Measurements from ENCODE around the gene HOXA10. TPM values are rescaled to one million over a fixed set of nuclear protein-coding genes. Genes with fewer than 3 reads are reported as not detected.

The HOXA10 gene
- polyA plus RNA-seq, 3 donors from 2014 or later: 4.2 to 17.3 (median 6.2) TPM

DNA sequence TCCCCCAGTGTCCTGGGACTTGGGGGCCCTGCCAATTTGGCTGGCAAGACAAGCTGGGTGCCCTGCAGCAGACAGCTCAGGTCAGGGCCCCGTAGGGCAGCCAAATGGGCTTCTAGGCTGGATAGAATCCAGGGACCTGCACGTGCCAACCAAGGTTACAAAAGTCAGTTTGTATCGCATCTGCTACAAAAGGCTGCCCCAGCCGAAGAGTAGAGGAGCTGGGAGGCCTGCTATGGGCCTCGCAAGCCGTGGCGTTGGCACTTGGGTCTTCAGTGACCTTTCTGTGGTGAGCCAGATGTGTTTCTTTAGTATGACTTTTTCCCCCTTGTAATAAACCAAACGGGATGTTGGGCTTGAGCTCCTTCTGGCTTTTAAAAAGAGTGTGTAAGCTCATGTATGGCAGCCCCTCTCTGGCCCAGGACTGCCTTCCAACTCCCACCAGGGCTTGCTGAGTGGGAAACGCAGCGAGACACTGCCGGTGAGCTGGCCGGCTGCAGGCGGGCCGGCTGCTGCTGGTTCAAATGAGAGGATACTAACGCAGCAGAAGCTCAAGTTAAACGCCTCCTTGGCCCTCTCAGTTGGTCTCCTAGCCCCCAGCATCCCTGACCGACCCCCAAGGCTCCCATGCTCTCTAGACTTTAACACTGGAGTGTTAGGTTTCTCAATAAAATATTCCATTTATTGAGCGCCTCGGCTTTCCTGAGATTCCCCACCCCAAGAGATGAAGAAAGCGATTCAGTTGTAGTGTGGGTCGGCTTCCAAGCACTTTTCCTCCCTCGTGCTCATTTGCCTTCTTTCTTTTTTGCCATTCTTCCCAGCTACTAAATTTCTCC lies 3.1 kb upstream of the HOXA10 start:
- Mint-ChIP-seq H3K4me3 (no peak overlapping the region), H3K36me3 (peaks cover 0 to 8% (median 0%) of the 10 kb centered on the region in 3 donors), H3K27me3 (ENCODE audit: low read depth in 3 of 3) (peaks cover 13 to 27% (median 21%) of the 10 kb centered on the region in 3 donors), H3K9me3 (peaks cover 0 to 1% (median 0%) of the 10 kb centered on the region in 6 donors), H3K4me1 (peaks cover 14 to 15% of the 10 kb centered on the region in 2 donors), H3K27ac (no peak overlapping the region)
- no peak for DNase-seq

DNA sequence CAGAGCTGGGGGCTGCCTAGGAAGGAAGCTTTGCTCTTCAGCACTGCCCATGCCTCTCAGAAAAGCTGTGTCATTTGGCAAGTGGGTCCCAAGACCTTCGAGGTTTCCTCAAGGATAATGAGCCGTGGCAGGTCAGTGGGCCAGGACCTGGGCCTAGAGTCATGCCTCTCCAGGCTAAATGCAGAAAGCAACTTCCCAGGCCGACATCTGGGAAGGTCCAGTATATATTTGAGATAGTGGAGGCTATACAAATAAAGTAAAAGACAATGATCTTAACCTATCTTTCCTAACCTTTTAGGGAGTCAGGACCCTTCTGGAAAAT lies 2.4 kb upstream of the HOXA10 start:
- peaks cover 19 to 34% (median 26%) of the 10 kb centered on the region in 3 donors for H3K27me3 Mint-ChIP-seq (ENCODE audit: low read depth in 3 of 3)
- peaks cover 0 to 10% (median 0%) of the 10 kb centered on the region in 3 donors for H3K36me3 Mint-ChIP-seq
- no peak overlapping the region for H3K27ac Mint-ChIP-seq
- no peak overlapping the region for H3K4me3 Mint-ChIP-seq
- H3K4me1 Mint-ChIP-seq: peaks cover 21 to 22% of the 10 kb centered on the region in 2 donors
- H3K9me3 Mint-ChIP-seq: peaks cover 0 to 1% (median 0%) of the 10 kb centered on the region in 6 donors
- DNase-seq: no peak

DNA sequence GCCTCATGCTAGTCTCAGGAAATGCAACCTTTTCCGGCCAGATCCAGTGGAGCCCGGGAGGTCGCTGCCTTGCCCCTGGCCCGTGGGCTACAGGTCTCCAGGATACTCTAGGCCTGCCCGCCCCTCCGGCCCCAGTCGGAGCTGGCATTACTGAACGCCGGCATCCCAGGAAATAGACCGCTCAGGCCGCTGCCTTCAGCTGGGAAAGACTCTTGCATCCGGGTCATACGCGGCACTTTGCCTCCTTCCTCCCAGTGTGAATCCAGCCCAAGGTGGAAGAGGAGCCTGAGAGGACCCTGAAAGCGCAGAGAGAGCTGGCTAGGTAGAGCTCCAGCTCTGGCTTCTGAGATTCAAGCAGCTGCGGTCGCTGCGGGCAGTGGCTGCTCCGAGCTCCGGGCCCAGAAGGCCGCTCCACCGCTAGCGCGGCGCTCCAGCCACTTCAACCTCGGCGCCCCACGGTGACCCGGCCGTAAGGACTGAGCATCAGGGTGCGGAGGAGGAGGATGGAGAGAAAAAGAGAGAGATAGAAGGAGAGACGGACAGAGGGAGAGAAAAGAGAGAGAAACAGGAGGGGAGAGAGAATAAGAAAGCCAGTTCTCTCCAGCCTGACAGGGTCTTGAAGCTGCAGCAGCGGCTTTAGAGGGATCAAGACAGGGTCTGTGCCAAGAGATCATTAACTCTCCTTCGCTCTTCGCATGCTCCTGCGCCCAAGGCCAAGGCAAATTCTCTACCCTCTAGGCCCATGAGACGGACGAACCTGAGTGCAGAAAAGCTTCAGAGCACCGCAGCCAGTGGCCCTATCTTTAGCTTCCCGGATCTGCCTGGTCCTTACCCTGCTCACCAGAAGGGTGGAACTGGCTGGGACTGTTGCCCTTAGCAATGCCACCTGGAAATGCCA lies 1.8 kb upstream of the HOXA10 start:
- Mint-ChIP-seq H3K4me3 (no peak overlapping the region), H3K9me3 (peaks cover 0 to 1% (median 0%) of the 10 kb centered on the region in 6 donors), H3K4me1 (peaks cover 26 to 28% of the 10 kb centered on the region in 2 donors), H3K27ac (no peak overlapping the region), H3K27me3 (ENCODE audit: low read depth in 3 of 3) (peaks cover 25 to 36% (median 25%) of the 10 kb centered on the region in 3 donors), H3K36me3 (peaks cover 0 to 11% (median 0%) of the 10 kb centered on the region in 3 donors)
- DNase-seq: no peak

DNA sequence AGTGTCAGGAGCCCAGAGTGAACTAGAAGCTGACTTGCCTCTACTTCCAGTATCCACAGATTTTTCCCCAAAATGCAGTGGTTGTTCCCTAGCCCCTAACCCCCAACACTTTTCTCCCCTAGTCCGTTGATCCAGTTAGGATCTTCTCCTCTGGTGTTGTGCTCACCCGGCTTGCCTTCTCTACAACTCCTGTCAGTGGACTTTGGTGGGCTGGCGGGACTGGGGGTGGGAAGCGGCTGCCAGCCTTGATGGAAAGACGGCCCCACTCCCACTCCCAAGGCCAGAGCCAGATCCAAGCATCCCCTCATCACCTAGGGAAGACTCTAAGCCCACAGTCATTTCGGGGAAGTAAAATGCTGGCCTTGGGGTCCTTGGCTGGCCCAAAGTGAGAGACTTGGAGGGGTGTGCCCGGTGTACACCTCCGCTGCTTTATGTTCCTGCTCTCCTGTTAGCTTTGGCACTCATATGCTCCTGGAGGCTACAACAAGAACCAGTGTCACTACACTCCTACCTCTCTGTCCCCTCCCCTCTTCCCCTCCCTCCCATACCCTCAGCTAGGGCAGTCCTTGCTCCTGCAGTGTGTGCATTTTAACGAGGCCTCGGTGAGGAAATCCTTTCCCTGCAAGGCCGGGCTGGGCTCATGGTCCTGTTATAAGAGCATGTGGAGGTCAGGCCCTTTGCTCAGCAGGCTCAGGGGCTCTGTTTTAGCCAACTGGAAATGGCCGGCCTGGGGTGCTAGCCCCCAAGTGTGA lies 930 bp upstream of the HOXA10 start:
- no peak for DNase-seq
- H3K4me3 Mint-ChIP-seq: peak overlapping the region; percentile 63 to 78 (median 74)
- peaks cover 0 to 1% (median 0%) of the 10 kb centered on the region in 6 donors for H3K9me3 Mint-ChIP-seq
- peaks cover 26 to 36% of the 10 kb centered on the region in 2 donors for H3K4me1 Mint-ChIP-seq
- peaks cover 0 to 11% (median 3%) of the 10 kb centered on the region in 3 donors for H3K36me3 Mint-ChIP-seq
- H3K27ac Mint-ChIP-seq: no peak overlapping the region
- H3K27me3 Mint-ChIP-seq (ENCODE audit: low read depth in 3 of 3): peaks cover 30 to 41% (median 30%) of the 10 kb centered on the region in 3 donors

DNA sequence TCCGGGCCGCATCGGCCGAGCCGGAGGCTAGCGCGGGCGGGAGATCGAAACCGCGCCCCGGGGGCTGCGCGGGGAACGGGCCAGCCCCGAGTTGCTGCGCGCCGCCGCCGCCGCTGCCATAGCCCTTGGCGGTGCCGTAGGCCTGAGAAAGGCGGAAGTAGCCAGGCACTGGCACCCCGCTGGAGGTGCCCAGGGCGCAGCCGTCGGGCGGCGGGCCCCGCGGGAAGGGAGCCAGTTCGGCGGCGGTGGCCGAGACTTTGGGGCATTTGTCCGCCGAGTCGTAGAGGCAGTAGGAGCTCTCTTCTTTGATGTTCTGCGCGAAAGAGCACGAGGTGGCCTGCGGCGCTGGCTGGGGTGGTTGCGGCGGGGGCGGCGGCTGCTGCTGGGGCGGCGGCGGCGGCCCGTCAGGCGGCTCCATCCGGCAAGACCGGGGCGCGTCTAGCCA lies 587 bp downstream of the HOXA10 start:
- H3K27ac Mint-ChIP-seq: no peak overlapping the region
- DNase-seq: peak; percentile 59 to 72 (median 70)
- no peaks in the 10 kb centered on the region for H3K9me3 Mint-ChIP-seq
- peaks cover 25 to 32% of the 10 kb centered on the region in 2 donors for H3K4me1 Mint-ChIP-seq
- H3K4me3 Mint-ChIP-seq: peak overlapping the region in 4 of 5 donors; percentile 51 to 78 (median 65)
- peaks cover 3 to 4% (median 4%) of the 10 kb centered on the region in 3 donors for H3K36me3 Mint-ChIP-seq
- H3K27me3 Mint-ChIP-seq (ENCODE audit: low read depth in 3 of 3): peaks cover 30 to 47% (median 32%) of the 10 kb centered on the region in 3 donors

DNA sequence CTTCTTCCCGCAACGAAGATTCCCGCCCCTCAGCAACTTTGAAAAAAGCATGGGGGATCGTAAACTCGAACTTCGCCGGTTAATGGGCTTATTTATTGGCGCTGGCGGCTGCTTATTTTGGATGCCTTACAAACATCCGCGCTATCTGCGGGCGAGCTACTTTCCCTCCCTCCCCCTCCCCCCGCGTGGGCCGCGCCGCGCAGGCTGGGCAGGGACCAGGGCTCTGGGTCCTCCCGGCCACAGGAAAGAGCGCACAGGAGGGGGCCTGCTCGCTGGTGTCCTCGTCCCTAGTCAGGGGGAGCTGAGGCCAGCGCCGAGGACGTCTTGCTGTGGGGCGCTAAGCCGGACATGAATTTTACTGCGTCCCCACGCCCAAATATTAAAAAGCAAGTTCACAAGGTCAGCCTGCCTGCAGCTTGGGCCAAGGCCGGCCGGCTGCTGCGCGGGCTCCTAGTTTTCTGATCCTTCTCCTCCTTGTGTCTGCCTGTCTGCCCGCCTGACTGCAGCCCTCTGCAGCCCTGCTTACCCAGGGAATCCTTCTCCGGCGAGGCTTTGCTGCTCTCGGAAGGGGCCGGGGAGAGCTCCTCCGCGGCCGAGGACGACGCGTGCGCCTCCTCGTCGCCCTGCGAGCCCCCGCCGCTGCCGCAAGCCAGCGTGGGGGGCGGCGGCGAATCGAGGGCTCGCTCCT lies 1.2 kb downstream of the HOXA10 start:
- Mint-ChIP-seq H3K27me3 (ENCODE audit: low read depth in 3 of 3) (peaks cover 35 to 52% (median 36%) of the 10 kb centered on the region in 3 donors), H3K4me3 (peak overlapping the region; percentile 77 to 80 (median 79)), H3K9me3 (no peaks in the 10 kb centered on the region), H3K36me3 (peaks cover 3 to 5% (median 4%) of the 10 kb centered on the region in 3 donors), H3K4me1 (peaks cover 29 to 38% of the 10 kb centered on the region in 2 donors), H3K27ac (peak overlapping the region in 2 of 6 donors; percentile 11 to 50)
- DNase-seq: no peak

DNA sequence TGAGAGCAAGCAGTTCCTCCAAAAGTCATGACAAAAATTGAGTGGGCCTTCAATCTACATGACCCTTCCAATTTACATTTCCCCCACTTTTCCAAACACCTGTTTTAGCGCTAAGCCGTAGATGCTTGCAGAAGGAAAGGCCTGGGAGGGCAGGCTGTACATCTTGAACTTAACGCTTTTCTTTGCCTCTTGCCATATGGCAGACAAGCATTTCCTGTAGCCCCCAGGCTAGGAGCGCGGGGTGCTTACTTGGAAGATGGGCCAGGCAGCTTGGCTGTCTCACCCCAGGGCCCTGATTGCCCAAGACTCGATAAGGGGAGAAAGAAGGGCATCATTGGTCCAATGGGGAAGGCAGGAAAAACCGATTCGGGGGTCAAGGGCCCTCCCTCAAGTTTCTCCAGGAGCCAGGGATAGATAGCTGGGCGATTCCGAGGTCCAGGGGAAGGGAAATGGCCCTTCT lies 1.8 kb downstream of the HOXA10 start:
- Mint-ChIP-seq H3K27ac (peak overlapping the region in 5 of 6 donors; percentile 11 to 85 (median 41)), H3K36me3 (peaks cover 3 to 5% (median 4%) of the 10 kb centered on the region in 3 donors), H3K27me3 (ENCODE audit: low read depth in 3 of 3) (peaks cover 40 to 55% (median 42%) of the 10 kb centered on the region in 3 donors), H3K4me3 (peak overlapping the region; percentile 77 to 80 (median 78)), H3K9me3 (no peaks in the 10 kb centered on the region), H3K4me1 (peaks cover 29 to 44% of the 10 kb centered on the region in 2 donors)
- DNase-seq: no peak

DNA sequence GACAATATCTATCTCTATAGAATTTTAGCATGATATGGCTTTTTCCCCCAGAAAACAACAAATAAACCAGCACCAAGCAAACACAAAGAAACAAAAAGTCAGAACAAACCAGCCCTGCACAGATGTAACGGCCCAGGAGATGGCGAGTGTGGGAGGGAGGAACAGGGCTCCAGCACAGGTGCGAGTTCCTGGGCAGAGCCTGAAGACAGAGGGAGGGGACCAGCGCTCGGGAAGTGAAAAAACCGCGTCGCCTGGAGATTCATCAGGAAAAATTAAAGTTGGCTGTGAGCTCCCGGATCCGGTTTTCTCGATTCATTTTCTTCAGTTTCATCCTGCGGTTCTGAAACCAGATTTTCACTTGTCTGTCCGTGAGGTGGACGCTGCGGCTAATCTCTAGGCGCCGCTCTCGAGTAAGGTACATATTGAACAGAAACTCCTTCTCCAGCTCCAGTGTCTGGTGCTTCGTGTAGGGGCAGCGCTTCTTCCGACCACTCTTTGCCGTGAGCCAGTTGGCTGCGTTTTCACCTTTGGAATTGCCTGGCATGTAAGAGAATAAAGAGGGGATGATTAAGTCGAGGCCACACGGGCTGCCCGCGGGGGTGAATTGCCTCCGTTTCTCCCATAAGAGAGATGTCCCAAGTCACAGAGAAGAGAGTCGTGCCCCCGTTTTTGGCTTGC lies 2.3 kb downstream of the HOXA10 start:
- Mint-ChIP-seq H3K27me3 (ENCODE audit: low read depth in 3 of 3) (peaks cover 43 to 59% (median 44%) of the 10 kb centered on the region in 3 donors), H3K4me3 (peak overlapping the region; percentile 77 to 80 (median 78)), H3K36me3 (peaks cover 3 to 5% (median 4%) of the 10 kb centered on the region in 3 donors), H3K9me3 (no peaks in the 10 kb centered on the region), H3K4me1 (peaks cover 32 to 45% of the 10 kb centered on the region in 2 donors), H3K27ac (peak overlapping the region; percentile 11 to 85 (median 44))
- DNase-seq: no peak

DNA sequence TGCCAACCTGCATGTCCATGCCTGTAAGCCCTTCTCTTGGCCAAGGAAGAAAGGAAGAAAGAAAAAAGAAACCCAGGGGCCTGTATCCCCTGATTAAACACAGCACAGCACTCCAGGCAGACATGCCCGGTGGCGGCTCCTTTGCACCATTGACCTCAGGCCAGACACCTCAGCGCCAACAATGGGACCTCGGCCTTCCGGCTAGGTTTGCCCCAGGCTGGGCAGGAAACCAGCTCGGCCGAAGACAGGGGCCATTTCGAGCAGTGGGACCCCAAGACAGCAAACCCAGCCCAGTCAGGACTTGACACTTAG lies 2.8 kb downstream of the HOXA10 start:
- Mint-ChIP-seq H3K36me3 (peaks cover 3 to 5% (median 4%) of the 10 kb centered on the region in 3 donors), H3K9me3 (no peaks in the 10 kb centered on the region), H3K4me3 (peak overlapping the region; percentile 13 to 80 (median 70)), H3K27ac (peak overlapping the region in 5 of 6 donors; percentile 11 to 67 (median 28)), H3K4me1 (peaks cover 32 to 45% of the 10 kb centered on the region in 2 donors), H3K27me3 (ENCODE audit: low read depth in 3 of 3) (peaks cover 43 to 62% (median 47%) of the 10 kb centered on the region in 3 donors)
- peak in 1 of 3 donors; percentile 50 for DNase-seq

DNA sequence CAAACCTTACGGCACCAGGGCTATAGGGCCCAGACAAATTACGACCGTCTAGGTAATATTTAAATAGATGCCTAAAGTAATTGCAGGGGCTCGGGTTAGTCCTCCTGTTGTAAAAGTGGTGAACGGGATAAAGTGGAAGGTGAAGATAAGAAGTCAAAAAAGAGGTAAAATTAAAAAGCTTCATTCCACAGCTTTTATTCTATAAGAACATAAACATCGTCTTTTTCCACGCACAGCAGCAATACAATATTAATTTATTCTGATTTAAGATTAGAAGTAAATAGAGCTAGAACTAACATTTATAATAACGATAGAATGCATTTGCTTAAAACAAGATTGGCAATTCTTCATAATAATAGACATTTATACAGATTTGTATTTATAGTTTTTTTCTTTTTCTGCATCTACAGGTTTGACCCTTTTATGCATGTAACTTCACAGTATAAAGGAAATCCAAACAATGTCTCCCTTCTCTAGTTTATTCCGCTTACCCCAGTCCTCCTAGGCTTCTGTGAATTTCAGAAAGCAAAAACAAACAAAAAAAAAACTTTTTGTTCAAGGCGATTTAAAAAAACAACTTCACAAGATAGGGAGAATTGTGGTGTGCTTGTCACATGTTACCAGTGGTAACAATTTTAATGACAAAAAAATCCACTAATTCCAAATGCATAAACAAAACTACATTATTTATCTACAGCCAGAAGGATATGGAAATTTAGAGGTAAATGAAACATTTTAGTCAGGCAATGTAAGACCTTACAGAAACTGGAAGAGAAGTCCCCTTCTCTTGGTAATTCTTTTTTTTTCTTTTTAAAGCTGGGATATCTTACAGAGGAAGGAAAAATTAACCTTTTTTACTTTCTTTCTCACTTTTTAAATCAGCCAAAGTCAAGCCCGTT lies 3.4 kb downstream of the HOXA10 start:
- peaks cover 36 to 50% of the 10 kb centered on the region in 2 donors for H3K4me1 Mint-ChIP-seq

More for the DNA sequence above, 3.4 kb downstream of the HOXA10 start:
- peak overlapping the region in 4 of 6 donors; percentile 24 to 67 (median 42) for H3K27ac Mint-ChIP-seq
- H3K27me3 Mint-ChIP-seq (ENCODE audit: low read depth in 3 of 3): peaks cover 47 to 67% (median 51%) of the 10 kb centered on the region in 3 donors
- peak overlapping the region in 4 of 5 donors; percentile 43 to 80 (median 60) for H3K4me3 Mint-ChIP-seq
- no peak for DNase-seq
- peaks cover 3 to 5% (median 4%) of the 10 kb centered on the region in 3 donors for H3K36me3 Mint-ChIP-seq
- H3K9me3 Mint-ChIP-seq: no peaks in the 10 kb centered on the region

Data from immature natural killer cell (primary cell).